ENCODE data around the gene STK11IP.

GRCh38 chr2:219621935-219622334 lies 24.3 kb downstream of the STK11IP start:
- TF ChIP-seq GATA3 (IDR thresholded peaks at IDR 0.05; ENCODE audit: low read depth, low read length) (no peak), GATA2 (IDR thresholded peaks at IDR 0.05; ENCODE audit: low read depth, low read length) (no peak)
